K562 (cell line): ENCODE results near the gene CRCP. TPM values are rescaled to one million over a fixed set of nuclear protein-coding genes. Genes with fewer than 3 reads are reported as not detected.

Experiments
- ATF4 ChIP-seq: fragments of 450-650 bp; formaldehyde crosslinking; IDR thresholded peaks from 2 replicates; pipeline ENCODE4 v1.4.0; 2022; ENCODE audit warnings: mild to moderate bottlenecking, moderate library complexity
- BRCA1 ChIP-seq, 2 experiments: fragments of 450-650 bp in 1 of 2; sonication (generic) in 1 of 2; formaldehyde crosslinking in 1 of 2; IDR thresholded peaks; 2 replicates each; pipeline versions ENCODE4 v1.5.0 to v1.6.1; 2017 to 2020; ENCODE audit warnings: mild to moderate bottlenecking in 1 of 2, missing genetic modification reagents in 1 of 2
- CBFB ChIP-seq: sonication (generic); formaldehyde crosslinking; IDR thresholded peaks from 2 replicates; pipeline ENCODE4 v1.4.0; 2020; ENCODE audit warnings: mild to moderate bottlenecking, missing genetic modification reagents
- EP400 ChIP-seq: fragments of 450-650 bp; IDR thresholded peaks from 2 replicates; pipeline ENCODE4 v1.6.1; 2017; ENCODE audit warnings: antibody characterized with exemption, mild to moderate bottlenecking, moderate library complexity
- FOXJ3 ChIP-seq: sonication (generic); formaldehyde crosslinking; IDR thresholded peaks from 2 replicates; pipeline ENCODE4 v1.4.0; 2020; ENCODE audit warnings: mild to moderate bottlenecking, missing genetic modification reagents
- GTF2A2 ChIP-seq: IDR thresholded peaks from 2 replicates; pipeline ENCODE4 v1.6.1; 2016; ENCODE audit warnings: mild to moderate bottlenecking, missing genetic modification characterization, missing compliant biosample characterization
- HDAC6 ChIP-seq: IDR thresholded peaks from 2 replicates; pipeline ENCODE4 v1.6.1; 2012; ENCODE audit warnings: low read depth, mild to moderate bottlenecking, control low read depth, inconsistent platforms, low read length, moderate library complexity
- HNRNPLL ChIP-seq: fragments of 200-400 bp; formaldehyde crosslinking; IDR thresholded peaks from 2 replicates; pipeline ENCODE4 v1.6.1; 2017; ENCODE audit warnings: low read length, low read depth, mild to moderate bottlenecking; ENCODE audit not compliant: poor library complexity, severe bottlenecking
- NCOA2 ChIP-seq, 2 experiments: fragments of 450-650 bp; IDR thresholded peaks; 2 replicates each; pipeline ENCODE4 v1.6.1; 2018; ENCODE audit warnings: mild to moderate bottlenecking in 2 of 2, moderate library complexity in 1 of 2; ENCODE audit not compliant: partially characterized antibody in 2 of 2
- PHTF2 ChIP-seq: fragments of 250-450 bp; sonication (Bioruptor Pico); IDR thresholded peaks from 2 replicates; pipeline ENCODE4 v1.5.0; 2021; ENCODE audit warnings: mild to moderate bottlenecking
- POLR3G ChIP-seq: IDR thresholded peaks from 2 replicates; pipeline ENCODE4 v1.6.1; 2011; ENCODE audit not compliant: insufficient read length, insufficient replicate concordance; ENCODE audit errors: extremely low read depth
- SAFB ChIP-seq: fragments of 200-400 bp; formaldehyde crosslinking; IDR thresholded peaks from 2 replicates; pipeline ENCODE4 v1.6.1; 2017; ENCODE audit warnings: low read depth, low read length, borderline replicate concordance
- ZNF79 ChIP-seq: fragments of 250-450 bp; sonication (Bioruptor Pico); IDR thresholded peaks from 2 replicates; pipeline ENCODE4 v1.4.0; 2020; ENCODE audit warnings: low read depth, mild to moderate bottlenecking, moderate library complexity
- polyA plus RNA-seq, 8 experiments: library from polyadenylated mRNA; depleted of rRNA in 4 of 8; stranded (reverse) in 5 of 8; unstranded in 3 of 8; fragments of >200 nt; fragmentation: Nextera tagmentation in 2 of 8; fragmentation: Illumina TruSeq in 1 of 8; extraction: Ambion mirVana in 2 of 8; extraction: Trizol in 1 of 8; gene quantifications; 2 replicates each; pipeline versions ENCODE4 v1.2.1 to v1.2.3, GENCODE V29; 2011 to 2014; ENCODE audit warnings: inconsistent platforms in 1 of 8, missing spikeins in 1 of 8
- total RNA-seq, 7 experiments: library from RNA; depleted of rRNA in 6 of 7; stranded (reverse); fragments of >200 nt in 6 of 7; fragmentation: Illumina TruSeq in 2 of 7; extraction: Trizol in 2 of 7; gene quantifications; 2 replicates each; pipeline versions ENCODE4 v1.2.1 to v1.2.3, GENCODE V29; 2011 to 2021; ENCODE audit warnings: low replicate concordance in 1 of 7
- TF ChIP-seq, protein P1 (sequence below): fragments of 250-450 bp; sonication (Bioruptor Pico); IDR thresholded peaks from 2 replicates; pipeline ENCODE4 v1.4.0; 2020; ENCODE audit warnings: mild to moderate bottlenecking, moderate library complexity, borderline replicate concordance
- TF ChIP-seq, protein P2 (sequence below): sonication (generic); formaldehyde crosslinking; IDR thresholded peaks from 2 replicates; pipeline ENCODE4 v1.9.0; 2022; ENCODE audit warnings: mild to moderate bottlenecking, missing genetic modification reagents
- TF ChIP-seq, protein P3 (sequence below), 3 experiments: fragments of 200-800 bp in 1 of 3; fragments of 250-450 bp in 1 of 3; fragments of 450-650 bp in 1 of 3; sonication (Bioruptor Pico) in 1 of 3; sonication (Bioruptor generic) in 1 of 3; formaldehyde crosslinking in 1 of 3; IDR thresholded peaks; 2 replicates each; pipeline versions ENCODE4 v1.6.1 to v1.8.0; 2016 to 2022; ENCODE audit warnings: mild to moderate bottlenecking in 2 of 3, missing genetic modification characterization in 2 of 3, missing compliant biosample characterization in 1 of 3, moderate library complexity in 1 of 3

CRCP gene
- total and polyA plus RNA-seq, 9 of the 15 experiments (the other 6 are each of a cell fraction or from before 2014, with no cell fraction given) = 22.1 to 58.3 (median 43.4) TPM

- TF ChIP-seq CBFB (CRISPR knock-in tag) (0 out of 2 replicates have a peak, but pooled peaks have one; percentile 3), EP400 (peak; percentile 80), HDAC6 (0 out of 2 replicates have a peak, but pooled peaks have one; percentile 60), ZNF79 (CRISPR knock-in tag) (no peak), SAFB (peak; percentile 60; the same call in 1 of the 2 replicates), ATF4 (CRISPR knock-in tag) (no peak), FOXJ3 (CRISPR knock-in tag) (no peak), GTF2A2 (0 out of 2 replicates have a peak, but pooled peaks have one; percentile 21), HNRNPLL (peak; percentile 69), BRCA1 (IDR thresholded peaks at IDR 0.05) (no peak), BRCA1 (CRISPR knock-in tag; IDR thresholded peaks at IDR 0.05) (no peak), PHTF2 (CRISPR knock-in tag) (no peak), POLR3G (no peak), NCOA2 (IDR thresholded peaks at IDR 0.05; ENCODE audit: partially characterized antibody in 2 of 2) (no peak)
- TF ChIP-seq, protein P1, sequence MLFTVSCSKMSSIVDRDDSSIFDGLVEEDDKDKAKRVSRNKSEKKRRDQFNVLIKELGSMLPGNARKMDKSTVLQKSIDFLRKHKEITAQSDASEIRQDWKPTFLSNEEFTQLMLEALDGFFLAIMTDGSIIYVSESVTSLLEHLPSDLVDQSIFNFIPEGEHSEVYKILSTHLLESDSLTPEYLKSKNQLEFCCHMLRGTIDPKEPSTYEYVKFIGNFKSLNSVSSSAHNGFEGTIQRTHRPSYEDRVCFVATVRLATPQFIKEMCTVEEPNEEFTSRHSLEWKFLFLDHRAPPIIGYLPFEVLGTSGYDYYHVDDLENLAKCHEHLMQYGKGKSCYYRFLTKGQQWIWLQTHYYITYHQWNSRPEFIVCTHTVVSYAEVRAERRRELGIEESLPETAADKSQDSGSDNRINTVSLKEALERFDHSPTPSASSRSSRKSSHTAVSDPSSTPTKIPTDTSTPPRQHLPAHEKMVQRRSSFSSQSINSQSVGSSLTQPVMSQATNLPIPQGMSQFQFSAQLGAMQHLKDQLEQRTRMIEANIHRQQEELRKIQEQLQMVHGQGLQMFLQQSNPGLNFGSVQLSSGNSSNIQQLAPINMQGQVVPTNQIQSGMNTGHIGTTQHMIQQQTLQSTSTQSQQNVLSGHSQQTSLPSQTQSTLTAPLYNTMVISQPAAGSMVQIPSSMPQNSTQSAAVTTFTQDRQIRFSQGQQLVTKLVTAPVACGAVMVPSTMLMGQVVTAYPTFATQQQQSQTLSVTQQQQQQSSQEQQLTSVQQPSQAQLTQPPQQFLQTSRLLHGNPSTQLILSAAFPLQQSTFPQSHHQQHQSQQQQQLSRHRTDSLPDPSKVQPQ (CRISPR knock-in tag) = no peak
- TF ChIP-seq, protein P2, sequence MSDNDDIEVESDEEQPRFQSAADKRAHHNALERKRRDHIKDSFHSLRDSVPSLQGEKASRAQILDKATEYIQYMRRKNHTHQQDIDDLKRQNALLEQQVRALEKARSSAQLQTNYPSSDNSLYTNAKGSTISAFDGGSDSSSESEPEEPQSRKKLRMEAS = peak; percentile 84
- TF ChIP-seq, protein P3, sequence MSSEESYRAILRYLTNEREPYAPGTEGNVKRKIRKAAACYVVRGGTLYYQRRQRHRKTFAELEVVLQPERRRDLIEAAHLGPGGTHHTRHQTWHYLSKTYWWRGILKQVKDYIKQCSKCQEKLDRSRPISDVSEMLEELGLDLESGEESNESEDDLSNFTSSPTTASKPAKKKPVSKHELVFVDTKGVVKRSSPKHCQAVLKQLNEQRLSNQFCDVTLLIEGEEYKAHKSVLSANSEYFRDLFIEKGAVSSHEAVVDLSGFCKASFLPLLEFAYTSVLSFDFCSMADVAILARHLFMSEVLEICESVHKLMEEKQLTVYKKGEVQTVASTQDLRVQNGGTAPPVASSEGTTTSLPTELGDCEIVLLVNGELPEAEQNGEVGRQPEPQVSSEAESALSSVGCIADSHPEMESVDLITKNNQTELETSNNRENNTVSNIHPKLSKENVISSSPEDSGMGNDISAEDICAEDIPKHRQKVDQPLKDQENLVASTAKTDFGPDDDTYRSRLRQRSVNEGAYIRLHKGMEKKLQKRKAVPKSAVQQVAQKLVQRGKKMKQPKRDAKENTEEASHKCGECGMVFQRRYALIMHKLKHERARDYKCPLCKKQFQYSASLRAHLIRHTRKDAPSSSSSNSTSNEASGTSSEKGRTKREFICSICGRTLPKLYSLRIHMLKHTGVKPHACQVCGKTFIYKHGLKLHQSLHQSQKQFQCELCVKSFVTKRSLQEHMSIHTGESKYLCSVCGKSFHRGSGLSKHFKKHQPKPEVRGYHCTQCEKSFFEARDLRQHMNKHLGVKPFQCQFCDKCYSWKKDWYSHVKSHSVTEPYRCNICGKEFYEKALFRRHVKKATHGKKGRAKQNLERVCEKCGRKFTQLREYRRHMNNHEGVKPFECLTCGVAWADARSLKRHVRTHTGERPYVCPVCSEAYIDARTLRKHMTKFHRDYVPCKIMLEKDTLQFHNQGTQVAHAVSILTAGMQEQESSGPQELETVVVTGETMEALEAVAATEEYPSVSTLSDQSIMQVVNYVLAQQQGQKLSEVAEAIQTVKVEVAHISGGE (CRISPR knock-in tag; IDR thresholded peaks at IDR 0.05) = peak in 1 of 3 experiments; percentile 74; a peak in 2 of 6 replicates
These were observed 38.8 kb upstream of the CRCP start, which contains the start of gene ASL (continued) for GRCh38 chr7:66075590-66076461.
